ENCODE data around the gene AMBRA1.
A peak's percentile ranks its signal among the peaks of the same experiment; 100 is the strongest.
"Not testable (repeated sequence)": the region's sequence is repeated elsewhere in the genome, so short reads cannot be mapped to it uniquely, and the experiment has no call there.

The AMBRA1 gene

GRCh38 chr11:46583513-46583912 lies 10.3 kb downstream of the AMBRA1 start:
- H3K27me3 ChIP-seq (ENCODE audit: control insufficient read depth in 5 of 5, insufficient read depth in 4 of 5, low read length in 5 of 5), result not testable (repeated sequence)

GRCh38 chr11:46582588-46582987 lies 11.2 kb downstream of the AMBRA1 start:
- no peak overlapping the region for H3K9ac ChIP-seq (ENCODE audit: low read length in 5 of 5)
- H3K27ac ChIP-seq (ENCODE audit: low read depth, low read length), result no peak overlapping the region
- no peaks in the 10 kb centered on the region for H3K27me3 ChIP-seq (ENCODE audit: control insufficient read depth in 5 of 5, insufficient read depth in 4 of 5, low read length in 5 of 5)
- H3K9me3 ChIP-seq (ENCODE audit: control insufficient read depth in 5 of 5, low read length in 5 of 5), result no peaks in the 10 kb centered on the region
- no peaks in the 10 kb centered on the region for H3K4me1 ChIP-seq (ENCODE audit: control insufficient read depth in 5 of 5, insufficient read depth in 5 of 5, low read length in 5 of 5)
- no peak overlapping the region for H3K4me3 ChIP-seq (ENCODE audit: low read depth in 1 of 5, low read length in 5 of 5)
- no peaks in the 10 kb centered on the region for H3K36me3 ChIP-seq (ENCODE audit: control insufficient read depth in 5 of 5, insufficient read depth in 5 of 5, low read length in 5 of 5)

More at GRCh38 chr11:46583513-46583912, 10.3 kb downstream of the AMBRA1 start:
- not testable (repeated sequence) for H3K4me1 ChIP-seq (ENCODE audit: control insufficient read depth in 5 of 5, insufficient read depth in 5 of 5, low read length in 5 of 5); H3K36me3 ChIP-seq (ENCODE audit: control insufficient read depth in 5 of 5, insufficient read depth in 5 of 5, low read length in 5 of 5); H3K4me3 ChIP-seq (ENCODE audit: low read depth in 1 of 5, low read length in 5 of 5); H3K27ac ChIP-seq (ENCODE audit: low read depth, low read length); H3K9me3 ChIP-seq (ENCODE audit: control insufficient read depth in 5 of 5, low read length in 5 of 5); H3K9ac ChIP-seq (ENCODE audit: low read length in 5 of 5)

GRCh38 chr11:46577058-46577457 lies 16.8 kb downstream of the AMBRA1 start:
- H3K4me1 ChIP-seq (ENCODE audit: control insufficient read depth in 5 of 5, insufficient read depth in 5 of 5, low read length in 5 of 5), result peaks cover 0 to 14% (median 4%) of the 10 kb centered on the region in 5 donors
- no peak overlapping the region for H3K9ac ChIP-seq (ENCODE audit: low read length in 5 of 5)
- no peak overlapping the region for H3K27ac ChIP-seq (ENCODE audit: low read depth, low read length)
- H3K9me3 ChIP-seq (ENCODE audit: control insufficient read depth in 5 of 5, low read length in 5 of 5), result no peaks in the 10 kb centered on the region
- no peaks in the 10 kb centered on the region for H3K36me3 ChIP-seq (ENCODE audit: control insufficient read depth in 5 of 5, insufficient read depth in 5 of 5, low read length in 5 of 5)
- no peak overlapping the region for H3K4me3 ChIP-seq (ENCODE audit: low read depth in 1 of 5, low read length in 5 of 5)
- H3K27me3 ChIP-seq (ENCODE audit: control insufficient read depth in 5 of 5, insufficient read depth in 4 of 5, low read length in 5 of 5), result no peaks in the 10 kb centered on the region

- H3K4me3 ChIP-seq (ENCODE audit: low read depth in 1 of 5, low read length in 5 of 5), result no peak overlapping the region
- no peak overlapping the region for H3K9ac ChIP-seq (ENCODE audit: low read length in 5 of 5)
- no peak overlapping the region for H3K27ac ChIP-seq (ENCODE audit: low read depth, low read length)
- no peaks in the 10 kb centered on the region for H3K36me3 ChIP-seq (ENCODE audit: control insufficient read depth in 5 of 5, insufficient read depth in 5 of 5, low read length in 5 of 5)
- peaks cover 0 to 22% (median 9%) of the 10 kb centered on the region in 5 donors for H3K4me1 ChIP-seq (ENCODE audit: control insufficient read depth in 5 of 5, insufficient read depth in 5 of 5, low read length in 5 of 5)
- no peaks in the 10 kb centered on the region for H3K9me3 ChIP-seq (ENCODE audit: control insufficient read depth in 5 of 5, low read length in 5 of 5)
- H3K27me3 ChIP-seq (ENCODE audit: control insufficient read depth in 5 of 5, insufficient read depth in 4 of 5, low read length in 5 of 5), result no peaks in the 10 kb centered on the region
Observed at GRCh38 chr11:46574656-46575055, 19.2 kb downstream of the AMBRA1 start.

- H3K27ac ChIP-seq (ENCODE audit: low read depth, low read length), result no peak overlapping the region
- no peak overlapping the region for H3K9ac ChIP-seq (ENCODE audit: low read length in 5 of 5)
- no peaks in the 10 kb centered on the region for H3K9me3 ChIP-seq (ENCODE audit: control insufficient read depth in 5 of 5, low read length in 5 of 5)
- no peaks in the 10 kb centered on the region for H3K27me3 ChIP-seq (ENCODE audit: control insufficient read depth in 5 of 5, insufficient read depth in 4 of 5, low read length in 5 of 5)
- no peak overlapping the region for H3K4me3 ChIP-seq (ENCODE audit: low read depth in 1 of 5, low read length in 5 of 5)
- H3K36me3 ChIP-seq (ENCODE audit: control insufficient read depth in 5 of 5, insufficient read depth in 5 of 5, low read length in 5 of 5), result no peaks in the 10 kb centered on the region
- peaks cover 0 to 22% (median 9%) of the 10 kb centered on the region in 5 donors for H3K4me1 ChIP-seq (ENCODE audit: control insufficient read depth in 5 of 5, insufficient read depth in 5 of 5, low read length in 5 of 5)
Observed at GRCh38 chr11:46570790-46571398, 22.9 kb downstream of the AMBRA1 start.

- H3K4me1 ChIP-seq (ENCODE audit: control insufficient read depth in 5 of 5, insufficient read depth in 5 of 5, low read length in 5 of 5), result peaks cover 0 to 13% (median 10%) of the 10 kb centered on the region in 5 donors
- H3K27ac ChIP-seq (ENCODE audit: low read depth, low read length), result no peak overlapping the region
- no peaks in the 10 kb centered on the region for H3K36me3 ChIP-seq (ENCODE audit: control insufficient read depth in 5 of 5, insufficient read depth in 5 of 5, low read length in 5 of 5)
- no peaks in the 10 kb centered on the region for H3K9me3 ChIP-seq (ENCODE audit: control insufficient read depth in 5 of 5, low read length in 5 of 5)
- no peak overlapping the region for H3K9ac ChIP-seq (ENCODE audit: low read length in 5 of 5)
- no peaks in the 10 kb centered on the region for H3K27me3 ChIP-seq (ENCODE audit: control insufficient read depth in 5 of 5, insufficient read depth in 4 of 5, low read length in 5 of 5)
- no peak overlapping the region for H3K4me3 ChIP-seq (ENCODE audit: low read depth in 1 of 5, low read length in 5 of 5)
Observed at GRCh38 chr11:46565232-46565840, 28.5 kb downstream of the AMBRA1 start.

GRCh38 chr11:46564459-46564858 lies 29.4 kb downstream of the AMBRA1 start:
- Histone ChIP-seq H3K4me1 (ENCODE audit: control insufficient read depth in 5 of 5, insufficient read depth in 5 of 5, low read length in 5 of 5) (peaks cover 0 to 21% (median 18%) of the 10 kb centered on the region in 5 donors), H3K36me3 (ENCODE audit: control insufficient read depth in 5 of 5, insufficient read depth in 5 of 5, low read length in 5 of 5) (no peaks in the 10 kb centered on the region), H3K27me3 (ENCODE audit: control insufficient read depth in 5 of 5, insufficient read depth in 4 of 5, low read length in 5 of 5) (no peaks in the 10 kb centered on the region), H3K4me3 (ENCODE audit: low read depth in 1 of 5, low read length in 5 of 5) (no peak overlapping the region), H3K9me3 (ENCODE audit: control insufficient read depth in 5 of 5, low read length in 5 of 5) (no peaks in the 10 kb centered on the region), H3K27ac (ENCODE audit: low read depth, low read length) (no peak overlapping the region), H3K9ac (ENCODE audit: low read length in 5 of 5) (no peak overlapping the region)

- Histone ChIP-seq H3K27me3 (ENCODE audit: control insufficient read depth in 5 of 5, insufficient read depth in 4 of 5, low read length in 5 of 5) (no peaks in the 10 kb centered on the region), H3K27ac (ENCODE audit: low read depth, low read length) (no peak overlapping the region), H3K4me3 (ENCODE audit: low read depth in 1 of 5, low read length in 5 of 5) (no peak overlapping the region), H3K36me3 (ENCODE audit: control insufficient read depth in 5 of 5, insufficient read depth in 5 of 5, low read length in 5 of 5) (no peaks in the 10 kb centered on the region), H3K4me1 (ENCODE audit: control insufficient read depth in 5 of 5, insufficient read depth in 5 of 5, low read length in 5 of 5) (peaks cover 0 to 21% (median 18%) of the 10 kb centered on the region in 5 donors), H3K9me3 (ENCODE audit: control insufficient read depth in 5 of 5, low read length in 5 of 5) (no peaks in the 10 kb centered on the region), H3K9ac (ENCODE audit: low read length in 5 of 5) (no peak overlapping the region)
Observed at GRCh38 chr11:46562527-46562926, 31.3 kb downstream of the AMBRA1 start.

- Histone ChIP-seq H3K9ac (ENCODE audit: low read length in 5 of 5) (peak overlapping the region; percentile 16 to 79 (median 64)), H3K9me3 (ENCODE audit: control insufficient read depth in 5 of 5, low read length in 5 of 5) (no peaks in the 10 kb centered on the region), H3K4me3 (ENCODE audit: low read depth in 1 of 5, low read length in 5 of 5) (peak overlapping the region; percentile 51 to 58 (median 54)), H3K27me3 (ENCODE audit: control insufficient read depth in 5 of 5, insufficient read depth in 4 of 5, low read length in 5 of 5) (no peaks in the 10 kb centered on the region), H3K27ac (ENCODE audit: low read depth, low read length) (peak overlapping the region; percentile 35), H3K36me3 (ENCODE audit: control insufficient read depth in 5 of 5, insufficient read depth in 5 of 5, low read length in 5 of 5) (no peaks in the 10 kb centered on the region), H3K4me1 (ENCODE audit: control insufficient read depth in 5 of 5, insufficient read depth in 5 of 5, low read length in 5 of 5) (peaks cover 0 to 26% (median 22%) of the 10 kb centered on the region in 5 donors)
Observed at GRCh38 chr11:46560300-46560991, 33.4 kb downstream of the AMBRA1 start.

GRCh38 chr11:46559815-46560214 lies 34.0 kb downstream of the AMBRA1 start:
- H3K27me3 ChIP-seq (ENCODE audit: control insufficient read depth in 5 of 5, insufficient read depth in 4 of 5, low read length in 5 of 5), result no peaks in the 10 kb centered on the region
- peak overlapping the region; percentile 35 for H3K27ac ChIP-seq (ENCODE audit: low read depth, low read length)
- peak overlapping the region in 3 of 5 donors; percentile 42 to 79 (median 64) for H3K9ac ChIP-seq (ENCODE audit: low read length in 5 of 5)
- peak overlapping the region in 1 of 5 donors; percentile 51 for H3K4me3 ChIP-seq (ENCODE audit: low read depth in 1 of 5, low read length in 5 of 5)
- peaks cover 2 to 32% (median 28%) of the 10 kb centered on the region in 5 donors for H3K4me1 ChIP-seq (ENCODE audit: control insufficient read depth in 5 of 5, insufficient read depth in 5 of 5, low read length in 5 of 5)
- no peaks in the 10 kb centered on the region for H3K9me3 ChIP-seq (ENCODE audit: control insufficient read depth in 5 of 5, low read length in 5 of 5)
- H3K36me3 ChIP-seq (ENCODE audit: control insufficient read depth in 5 of 5, insufficient read depth in 5 of 5, low read length in 5 of 5), result no peaks in the 10 kb centered on the region

All from subcutaneous abdominal adipose tissue (tissue), 5 donors.